ENCODE measurements around the gene ZNF598. TPM values are rescaled to one million over a fixed set of nuclear protein-coding genes. Genes with fewer than 3 reads are reported as not detected.

ZNF598 gene
- polyA plus RNA-seq, 1 of the 3 experiments (the other 2 are of a cell fraction), result 47.8 TPM

GRCh38 chr16:1953734-1954133 lies 55.9 kb downstream of the ZNF598 start (continued):
- TF ChIP-seq FOSL2 (IDR thresholded peaks at IDR 0.05; ENCODE audit: borderline replicate concordance, low read depth), result no peak
- TF ChIP-seq EZH2phosphoT487 (IDR thresholded peaks at IDR 0.05; ENCODE audit: borderline replicate concordance, low read depth), result no peak

DNA sequence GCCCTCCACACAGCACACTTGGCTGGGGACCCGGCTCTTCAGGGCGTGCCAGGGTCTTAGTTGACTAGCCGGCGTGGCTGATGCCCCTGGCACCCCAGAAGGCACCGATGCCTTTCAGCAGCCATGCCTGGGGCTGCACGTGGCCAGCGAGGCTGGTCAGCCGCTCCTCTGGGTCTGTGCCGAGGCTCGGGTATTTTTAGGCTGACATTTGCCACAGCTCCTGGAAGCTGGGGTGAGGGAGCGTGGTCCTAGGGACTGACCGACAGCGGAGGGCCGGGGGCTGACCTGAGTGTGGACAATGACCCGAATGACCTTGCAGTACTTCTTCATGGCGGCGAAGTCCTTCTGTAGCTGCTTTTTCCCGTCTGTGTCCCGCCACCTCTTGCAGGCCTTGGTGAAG lies 59.1 kb downstream of the ZNF598 start:
- H3K9ac ChIP-seq, result no peak overlapping the region
- H3K27ac ChIP-seq (ENCODE audit: low read depth in 2 of 2, low read length in 1 of 2), result no peak overlapping the region
- no peak for DNase-seq
- H3K9me2 ChIP-seq, result no peaks in the 10 kb centered on the region
- no peaks in the 10 kb centered on the region for H3K36me3 ChIP-seq (replicated peaks in 1 of 2; ENCODE audit: control insufficient read depth in 1 of 2, insufficient read depth in 2 of 2, low read length in 1 of 2)
- no peaks in the 10 kb centered on the region for H3F3A ChIP-seq (replicated peaks; ENCODE audit: insufficient read depth)
- no peak overlapping the region for H3K4me3 ChIP-seq (ENCODE audit: low read depth in 2 of 2, low read length in 1 of 2)
- H2AFZ ChIP-seq (ENCODE audit: low read depth), result no peak overlapping the region
- no peak overlapping the region for H3K4me2 ChIP-seq
- H3K9me3 ChIP-seq, result no peaks in the 10 kb centered on the region
- peaks cover 0 to 9% of the 10 kb centered on the region in 2 experiments; a peak in 1 of 4 replicates for H3K4me1 ChIP-seq (ENCODE audit: control insufficient read depth in 1 of 2, insufficient read depth in 2 of 2, low read depth in 1 of 2, low read length in 1 of 2)
- H3K79me2 ChIP-seq (ENCODE audit: insufficient read depth), result no peaks in the 10 kb centered on the region
- 83% methylated on average over 5 of the region's 19 CpGs for WGBS (ENCODE audit: low lambda C conversion rate)
- ChIA-PET POLR2A (no interaction called here), CTCF (interaction anchor here (1.1 to 2.1 kb wide), 3 partner anchors 8 to 21 kb away, joined by 3 to 13 read pairs (median 5); no protein-coding TSS in a partner anchor)
- TF ChIP-seq FOSL2 (IDR thresholded peaks at IDR 0.05; ENCODE audit: borderline replicate concordance, low read depth), result no peak
- no peak for TF ChIP-seq EP300 (IDR thresholded peaks at IDR 0.05; ENCODE audit: borderline replicate concordance in 1 of 2, low read depth in 1 of 2, low read length in 1 of 2)
- no peak for TF ChIP-seq TAF1 (IDR thresholded peaks at IDR 0.05; ENCODE audit: borderline replicate concordance, low read depth, low read length)
- TF ChIP-seq MXI1 (IDR thresholded peaks at IDR 0.05; ENCODE audit: low read depth, low read length), result no peak
- TF ChIP-seq YY1 (IDR thresholded peaks at IDR 0.05; ENCODE audit: low read depth), result no peak
- TF ChIP-seq NFIC (IDR thresholded peaks at IDR 0.05; ENCODE audit: borderline replicate concordance), result no peak
- TF ChIP-seq EZH2phosphoT487 (IDR thresholded peaks at IDR 0.05; ENCODE audit: borderline replicate concordance, low read depth), result no peak
- no peak for TF ChIP-seq NRF1 (IDR thresholded peaks at IDR 0.05; ENCODE audit: low read depth, low read length)
- no peak for TF ChIP-seq GABPA (IDR thresholded peaks at IDR 0.05; ENCODE audit: low read depth)
- TF ChIP-seq RAD21 (IDR thresholded peaks at IDR 0.05; ENCODE audit: low read length), result no peak
- TF ChIP-seq TCF12 (IDR thresholded peaks at IDR 0.05), result no peak
- no peak for TF ChIP-seq RXRA (IDR thresholded peaks at IDR 0.05; ENCODE audit: borderline replicate concordance, low read depth)
- TF ChIP-seq RCOR1 (IDR thresholded peaks at IDR 0.05; ENCODE audit: low read length), result no peak
- no peak for TF ChIP-seq POLR2AphosphoS5 (IDR thresholded peaks at IDR 0.05; ENCODE audit: low read depth, low read length)
- no peak for TF ChIP-seq IRF3 (IDR thresholded peaks at IDR 0.05; ENCODE audit: low read depth, low read length)
- TF ChIP-seq, protein P1, sequence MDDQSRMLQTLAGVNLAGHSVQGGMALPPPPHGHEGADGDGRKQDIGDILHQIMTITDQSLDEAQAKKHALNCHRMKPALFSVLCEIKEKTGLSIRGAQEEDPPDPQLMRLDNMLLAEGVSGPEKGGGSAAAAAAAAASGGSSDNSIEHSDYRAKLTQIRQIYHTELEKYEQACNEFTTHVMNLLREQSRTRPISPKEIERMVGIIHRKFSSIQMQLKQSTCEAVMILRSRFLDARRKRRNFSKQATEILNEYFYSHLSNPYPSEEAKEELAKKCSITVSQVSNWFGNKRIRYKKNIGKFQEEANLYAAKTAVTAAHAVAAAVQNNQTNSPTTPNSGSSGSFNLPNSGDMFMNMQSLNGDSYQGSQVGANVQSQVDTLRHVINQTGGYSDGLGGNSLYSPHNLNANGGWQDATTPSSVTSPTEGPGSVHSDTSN (IDR thresholded peaks at IDR 0.05), result no peak
- H4K20me1 ChIP-seq (ENCODE audit: insufficient read depth), result no peaks in the 10 kb centered on the region
- H3K27me3 ChIP-seq (ENCODE audit: insufficient read depth), result no peaks in the 10 kb centered on the region

Data from SK-N-SH (cell line).